ENCODE measurements around the gene GH1.
"Not testable (repeated sequence)": the region's sequence is repeated elsewhere in the genome, so short reads cannot be mapped to it uniquely, and the experiment has no call there.

The GH1 gene

GRCh38 chr17:63869491-63870291, 48.9 kb downstream of the GH1 start:
- in situ Hi-C loops (cut with HindIII; ENCODE audit: low sequenced_read_pairs), result not testable (repeated sequence)

Data from endothelial cell of hepatic sinusoid (primary cell).